NOMO-1 (cell line): ENCODE measurements around the gene NDUFS1.

Source experiments
- DNase-seq, 2 experiments: peaks; one replicate each; lab custom pipeline; 2025; ENCODE audit not compliant: unreplicated experiment in 2 of 2; lab: John Stamatoyannopoulos, UW

Gene NDUFS1

DNA sequence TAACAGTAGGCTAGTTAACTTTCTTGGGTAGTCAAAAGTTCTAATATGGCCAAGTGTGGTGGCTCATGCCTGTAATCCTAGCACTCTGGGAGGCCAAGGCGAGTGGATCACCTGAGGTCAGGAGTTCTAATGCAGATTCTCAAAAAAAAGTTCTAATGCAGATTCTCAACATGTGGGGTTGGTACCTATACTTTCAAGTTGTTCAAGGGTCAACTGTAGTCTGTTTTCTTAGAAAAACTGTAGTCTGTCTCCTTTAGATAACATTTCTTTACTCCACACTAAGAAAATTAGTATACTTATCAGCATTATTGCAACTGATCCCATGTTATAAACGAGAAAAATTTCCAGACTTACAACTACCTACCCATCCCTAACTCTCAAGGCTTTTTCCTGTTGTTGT lies 89.8 kb downstream of the NDUFS1 start:
- no peak for DNase-seq

DNA sequence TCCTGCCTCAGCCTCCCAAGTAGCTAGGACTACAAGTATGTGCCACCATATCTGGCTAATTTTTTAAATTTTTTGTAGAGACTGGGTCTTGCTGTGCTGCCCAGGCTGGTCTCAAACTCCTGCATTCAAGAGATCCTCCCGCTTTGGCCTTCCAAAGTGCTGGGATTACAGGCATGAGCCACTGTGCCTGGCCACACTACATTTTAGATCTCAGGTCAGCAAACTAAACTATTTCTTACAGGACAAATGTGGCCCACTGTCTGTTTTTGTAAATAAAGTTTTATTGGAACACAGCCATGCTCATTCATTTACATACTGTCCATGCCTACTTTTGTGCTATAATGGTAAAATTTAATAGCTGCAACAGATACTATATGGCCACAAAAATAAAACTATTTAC lies 91.0 kb downstream of the NDUFS1 start:
- DNase-seq = no peak
